HepG2 (cell line): ENCODE results near the gene SYNE1. TPM values are rescaled to one million over a fixed set of nuclear protein-coding genes. Genes with fewer than 3 reads are reported as not detected.

ENCODE experiments used
- ARNT2 ChIP-seq: sonication (generic); formaldehyde crosslinking; IDR thresholded peaks from 2 replicates; pipeline ENCODE4 v1.8.0; 2022; ENCODE audit warnings: mild to moderate bottlenecking, low read depth, missing genetic modification reagents, moderate library complexity
- CCDC6 ChIP-seq: sonication (generic); formaldehyde crosslinking; IDR thresholded peaks from 2 replicates; pipeline ENCODE4 v1.8.1; 2022; ENCODE audit warnings: mild to moderate bottlenecking, missing genetic modification reagents, moderate library complexity
- KLF9 ChIP-seq: IDR thresholded peaks from 2 replicates; pipeline ENCODE4 v1.6.1; 2016; ENCODE audit warnings: low read depth
- PCBP1 ChIP-seq: fragments of 200-400 bp; formaldehyde crosslinking; IDR thresholded peaks from 2 replicates; pipeline ENCODE4 v1.6.1; 2017; ENCODE audit warnings: mild to moderate bottlenecking, low read depth, low read length, borderline replicate concordance
- PPARG ChIP-seq: conservative IDR thresholded peaks from 2 replicates; pipeline ENCODE4 v1.6.1; 2016; ENCODE audit warnings: missing biosample characterization, missing genetic modification reagents
- STAG1 ChIP-seq: sonication (generic); formaldehyde crosslinking; IDR thresholded peaks from 2 replicates; pipeline ENCODE4 v1.4.0; 2020; ENCODE audit warnings: missing genetic modification reagents
- ZNF121 ChIP-seq: sonication (generic); formaldehyde crosslinking; IDR thresholded peaks from 2 replicates; pipeline ENCODE4 v1.5.0; 2020; ENCODE audit warnings: mild to moderate bottlenecking, missing genetic modification reagents
- ZNF180 ChIP-seq: sonication (generic); formaldehyde crosslinking; IDR thresholded peaks from 2 replicates; pipeline ENCODE4 v1.4.0; 2020; ENCODE audit warnings: low read depth, missing genetic modification reagents, borderline replicate concordance
- ZNF629 ChIP-seq: sonication (generic); formaldehyde crosslinking; conservative IDR thresholded peaks from 2 replicates; pipeline ENCODE4 v1.5.0; 2020; ENCODE audit warnings: missing genetic modification reagents
- ZNF816 ChIP-seq: sonication (generic); formaldehyde crosslinking; IDR thresholded peaks from 2 replicates; pipeline ENCODE4 v1.8.0; 2022; ENCODE audit warnings: missing genetic modification reagents, mild to moderate bottlenecking, borderline replicate concordance
- ZSCAN9 ChIP-seq: IDR thresholded peaks from 2 replicates; pipeline ENCODE4 v1.6.1; 2016; ENCODE audit warnings: borderline replicate concordance
- polyA plus RNA-seq, 8 experiments: library from polyadenylated mRNA; depleted of rRNA in 3 of 8; stranded (reverse) in 7 of 8; unstranded in 1 of 8; fragments of >200 nt; fragmentation: Illumina TruSeq in 4 of 8; extraction: Trizol in 4 of 8; gene quantifications; 2 replicates each; pipeline versions ENCODE4 v1.2.1 to v1.2.3, GENCODE V29; 2011 to 2016; ENCODE audit warnings: low read depth in 4 of 8, missing spikeins in 1 of 8, mixed read lengths in 1 of 8; ENCODE audit not compliant: insufficient read depth in 1 of 8
- total RNA-seq, 5 experiments: library from RNA; depleted of rRNA; stranded (reverse); fragments of >200 nt; fragmentation: Illumina TruSeq; extraction: Trizol; gene quantifications; 2 replicates each; pipeline ENCODE4 v1.2.3, GENCODE V29; 2016; ENCODE audit warnings: low read depth in 1 of 5
- TF ChIP-seq, protein P1 (sequence below): sonication (generic); formaldehyde crosslinking; IDR thresholded peaks from 2 replicates; pipeline ENCODE4 v1.4.0; 2020; ENCODE audit warnings: missing genetic modification reagents, borderline replicate concordance

The SYNE1 gene
- total and polyA plus RNA-seq, 2 of the 13 experiments (the other 11 are each of a cell fraction or from before 2014, with no cell fraction given) = 5.5 to 15.9 TPM

GRCh38 chr6:152267967-152268845, 369.0 kb downstream of the SYNE1 start (continued):
- no peak for TF ChIP-seq ARNT2 (CRISPR knock-in tag)
- TF ChIP-seq, protein P1, sequence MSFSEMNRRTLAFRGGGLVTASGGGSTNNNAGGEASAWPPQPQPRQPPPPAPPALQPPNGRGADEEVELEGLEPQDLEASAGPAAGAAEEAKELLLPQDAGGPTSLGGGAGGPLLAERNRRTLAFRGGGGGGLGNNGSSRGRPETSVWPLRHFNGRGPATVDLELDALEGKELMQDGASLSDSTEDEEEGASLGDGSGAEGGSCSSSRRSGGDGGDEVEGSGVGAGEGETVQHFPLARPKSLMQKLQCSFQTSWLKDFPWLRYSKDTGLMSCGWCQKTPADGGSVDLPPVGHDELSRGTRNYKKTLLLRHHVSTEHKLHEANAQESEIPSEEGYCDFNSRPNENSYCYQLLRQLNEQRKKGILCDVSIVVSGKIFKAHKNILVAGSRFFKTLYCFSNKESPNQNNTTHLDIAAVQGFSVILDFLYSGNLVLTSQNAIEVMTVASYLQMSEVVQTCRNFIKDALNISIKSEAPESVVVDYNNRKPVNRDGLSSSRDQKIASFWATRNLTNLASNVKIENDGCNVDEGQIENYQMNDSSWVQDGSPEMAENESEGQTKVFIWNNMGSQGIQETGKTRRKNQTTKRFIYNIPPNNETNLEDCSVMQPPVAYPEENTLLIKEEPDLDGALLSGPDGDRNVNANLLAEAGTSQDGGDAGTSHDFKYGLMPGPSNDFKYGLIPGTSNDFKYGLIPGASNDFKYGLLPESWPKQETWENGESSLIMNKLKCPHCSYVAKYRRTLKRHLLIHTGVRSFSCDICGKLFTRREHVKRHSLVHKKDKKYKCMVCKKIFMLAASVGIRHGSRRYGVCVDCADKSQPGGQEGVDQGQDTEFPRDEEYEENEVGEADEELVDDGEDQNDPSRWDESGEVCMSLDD (CRISPR knock-in tag) = no peak
- TF ChIP-seq PPARG (CRISPR knock-in tag) = 0 out of 2 replicates have a peak, but pooled peaks have one; percentile 19
- TF ChIP-seq STAG1 (CRISPR knock-in tag) = peak; percentile 80
- TF ChIP-seq CCDC6 = no peak
- TF ChIP-seq ZNF121 (CRISPR knock-in tag) = no peak
- TF ChIP-seq ZNF629 (CRISPR knock-in tag) = no peak
- TF ChIP-seq PCBP1 = no peak
- no peak for TF ChIP-seq KLF9 (CRISPR knock-in tag)
- no peak for TF ChIP-seq ZNF180 (CRISPR knock-in tag)
- no peak for TF ChIP-seq ZSCAN9 (CRISPR knock-in tag)
- no peak for TF ChIP-seq ZNF816
- TF ChIP-seq, all 625 proteins: peak for 12
